Common myeloid progenitor, CD34-positive (primary cell): ENCODE data around the gene PAFAH1B2.

ENCODE experiments used
- CTCF ChIA-PET: fragments of 350-600 bp; sonication (Branson Sonifier 250); formaldehyde crosslinking; loops from one replicate; lab custom pipeline; 2021; ENCODE audit warnings: antibody characterized with exemption; lab: Charles Lee
- POLR2A ChIA-PET: fragments of 350-600 bp; sonication (Branson Sonifier 250); formaldehyde crosslinking; loops from one replicate; lab custom pipeline; 2021; ENCODE audit warnings: antibody characterized with exemption; lab: Charles Lee
- DNase-seq, 3 donors: peaks; one replicate each; pipeline versions ENCODE4 v3.0.0 to v3.0.0-alpha.2; 2013
- H3K27ac ChIP-seq, 2 experiments: 1 replicate in 1 of 2; 2 replicates in 1 of 2; pipeline ENCODE4 v1.7.0; 2013; ENCODE audit warnings: inconsistent platforms in 2 of 2, low read length in 2 of 2, mild to moderate bottlenecking in 2 of 2, low read depth in 1 of 2, moderate library complexity in 1 of 2; ENCODE audit not compliant: severe bottlenecking in 2 of 2, insufficient read depth in 1 of 2, poor library complexity in 1 of 2
- H3K27me3 ChIP-seq, 5 experiments: replicated peaks in 2 of 5; 1 replicate in 3 of 5; 2 replicates in 2 of 5; pipeline versions ENCODE4 v1.6.1 to v1.7.0; 2013; ENCODE audit warnings: low read length in 4 of 5, mild to moderate bottlenecking in 2 of 5, moderate library complexity in 2 of 5, inconsistent platforms in 1 of 5; ENCODE audit not compliant: insufficient read depth in 5 of 5, control insufficient read depth in 4 of 5
- H3K36me3 ChIP-seq, 4 experiments: 1 replicate in 2 of 4; 2 replicates in 2 of 4; pipeline versions ENCODE4 v1.6.1 to v1.7.0; 2013; ENCODE audit warnings: low read length in 3 of 4, control low read depth in 1 of 4, mild to moderate bottlenecking in 1 of 4; ENCODE audit not compliant: control insufficient read depth in 4 of 4, insufficient read depth in 4 of 4
- H3K4me1 ChIP-seq, 4 experiments: 1 replicate in 3 of 4; 2 replicates in 1 of 4; pipeline versions ENCODE4 v1.6.1 to v1.7.1; 2013; ENCODE audit warnings: low read length in 3 of 4, mild to moderate bottlenecking in 3 of 4, control low read depth in 1 of 4, inconsistent platforms in 1 of 4, moderate library complexity in 1 of 4; ENCODE audit not compliant: control insufficient read depth in 4 of 4, insufficient read depth in 4 of 4; ENCODE audit errors: control extremely low read depth in 1 of 4
- H3K4me3 ChIP-seq, 7 experiments: 1 replicate in 4 of 7; 2 replicates in 3 of 7; pipeline versions ENCODE4 v1.5.1 to v1.7.0; 2013; ENCODE audit warnings: mild to moderate bottlenecking in 7 of 7, low read length in 6 of 7, moderate library complexity in 6 of 7, inconsistent platforms in 2 of 7, low read depth in 2 of 7, control low read depth in 1 of 7; ENCODE audit not compliant: insufficient read depth in 4 of 7, control insufficient read depth in 1 of 7; ENCODE audit errors: extremely low read depth in 1 of 7
- H3K9me3 ChIP-seq, 5 experiments: 1 replicate in 4 of 5; 2 replicates in 1 of 5; pipeline versions ENCODE4 v1.6.1 to v1.7.1; 2013; ENCODE audit warnings: low read length in 4 of 5, mild to moderate bottlenecking in 2 of 5, inconsistent platforms in 1 of 5, low read depth in 1 of 5, moderate library complexity in 1 of 5; ENCODE audit not compliant: control insufficient read depth in 4 of 5, insufficient read depth in 2 of 5; ENCODE audit errors: control extremely low read depth in 1 of 5
- WGBS: methylation state at CpG from one replicate; pipeline ENCODE4 v1.1.5; 2013; ENCODE audit not compliant: insufficient coverage; 5-methylcytosine and 5-hydroxymethylcytosine counted together

Gene PAFAH1B2

GRCh38 chr11:117143390-117143789 lies 697 bp upstream of the PAFAH1B2 start:
- CTCF ChIA-PET = interaction anchor here (1.1 to 2.2 kb wide), 7 partner anchors 35 to 357 kb away, joined by 3 to 11 read pairs (median 3); partner anchors contain the start of gene SIDT2
- Histone ChIP-seq H3K27me3 (no peaks in the 10 kb centered on the region), H3K4me3 (peak overlapping the region in 6 of 7 experiments; percentile 88 to 99 (median 97)), H3K27ac (peak overlapping the region; percentile 88 to 91), H3K4me1 (peaks cover 12 to 21% (median 17%) of the 10 kb centered on the region in 4 experiments), H3K36me3 (peaks cover 0 to 17% (median 10%) of the 10 kb centered on the region in 4 experiments), H3K9me3 (no peaks in the 10 kb centered on the region)
- DNase-seq = peak; percentile 33 to 70 (median 63)
- 0% methylated on average over 3 of the region's 5 CpGs for WGBS
- POLR2A ChIA-PET = interaction anchor here (2.6 kb wide), 1 partner anchor 35 kb away, joined by 17 read pairs; the partner anchor contains the start of gene SIDT2

- H3K9me3 ChIP-seq = no peaks in the 10 kb centered on the region
- CTCF ChIA-PET = interaction anchor here (0.6 to 3.2 kb wide), 17 partner anchors 10 to 358 kb away, joined by 3 to 19 read pairs (median 3); partner anchors contain the start of gene SIDT2
- H3K4me3 ChIP-seq = peak overlapping the region; percentile 65 to 99 (median 96)
- peak overlapping the region; percentile 88 to 91 for H3K27ac ChIP-seq
- H3K4me1 ChIP-seq = peaks cover 12 to 21% (median 17%) of the 10 kb centered on the region in 4 experiments
- WGBS = 0% methylated on average over 39 of the region's 62 CpGs
- H3K36me3 ChIP-seq = peaks cover 0 to 24% (median 11%) of the 10 kb centered on the region in 4 experiments
- POLR2A ChIA-PET = interaction anchor here (0.6 to 2.6 kb wide), 3 partner anchors 20 to 34 kb away, joined by 3 to 17 read pairs (median 4); partner anchors contain the start of gene SIDT2
- peak; percentile 70 to 88 (median 85) for DNase-seq
- H3K27me3 ChIP-seq = no peaks in the 10 kb centered on the region
These were observed 648 bp downstream of the PAFAH1B2 start for GRCh38 chr11:117144477-117145392.

- Histone ChIP-seq H3K27ac (peak overlapping the region; percentile 88 to 91), H3K4me3 (peak overlapping the region; percentile 65 to 99 (median 96)), H3K9me3 (no peaks in the 10 kb centered on the region), H3K4me1 (peaks cover 12 to 21% (median 17%) of the 10 kb centered on the region in 4 experiments), H3K36me3 (peaks cover 0 to 29% (median 12%) of the 10 kb centered on the region in 4 experiments), H3K27me3 (no peaks in the 10 kb centered on the region)
- no CpG with 5 or more reads among the region's 5 CpGs for WGBS
- DNase-seq = peak; percentile 71 to 78 (median 74)
- ChIA-PET POLR2A (interaction anchor here (2.6 kb wide), 1 partner anchor 33 kb away, joined by 17 read pairs; the partner anchor contains the start of gene SIDT2), CTCF (interaction anchor here (0.6 to 3.2 kb wide), 13 partner anchors 9 to 871 kb away, joined by 3 to 19 read pairs (median 3); no protein-coding TSS in a partner anchor)
These were observed 1.3 kb downstream of the PAFAH1B2 start for GRCh38 chr11:117145393-117145761.

- POLR2A ChIA-PET = no interaction called here
- CTCF ChIA-PET = interaction anchor here (0.7 to 3.2 kb wide), 5 partner anchors 10 to 41 kb away, joined by 4 to 19 read pairs (median 5); no protein-coding TSS in a partner anchor
- H3K27ac ChIP-seq = peak overlapping the region in 1 of 2 experiments; percentile 91
- DNase-seq = no peak
- peaks cover 12 to 21% (median 17%) of the 10 kb centered on the region in 4 experiments for H3K4me1 ChIP-seq
- H3K9me3 ChIP-seq = no peaks in the 10 kb centered on the region
- WGBS = 98% methylated on average over 7 of the region's 10 CpGs
- no peaks in the 10 kb centered on the region for H3K27me3 ChIP-seq
- H3K4me3 ChIP-seq = peak overlapping the region in 2 of 7 experiments; percentile 88 to 99
- peaks cover 0 to 30% (median 13%) of the 10 kb centered on the region in 4 experiments for H3K36me3 ChIP-seq
These were observed 2.4 kb downstream of the PAFAH1B2 start for GRCh38 chr11:117146521-117146920.

DNA sequence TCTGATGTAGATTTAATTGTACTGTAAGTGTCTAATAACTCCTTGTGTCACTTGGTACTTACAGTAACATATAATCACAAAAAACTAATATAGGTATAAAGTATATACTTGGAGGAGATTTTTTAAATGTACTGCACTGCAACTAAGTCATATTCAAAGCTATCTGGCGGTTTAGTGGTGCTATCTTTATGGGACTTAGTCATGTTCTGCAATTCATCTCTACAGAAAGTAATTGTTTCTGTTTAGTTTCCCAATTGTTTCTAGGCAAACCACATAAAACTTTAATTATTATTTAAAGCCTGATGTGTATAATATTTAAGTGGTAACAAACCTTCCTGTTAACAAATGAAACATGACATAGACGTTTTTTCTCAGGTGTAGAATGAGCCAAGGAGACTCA lies 8.0 kb downstream of the PAFAH1B2 start:
- Histone ChIP-seq H3K9me3 (no peaks in the 10 kb centered on the region), H3K4me1 (peaks cover 0 to 5% (median under 1%) of the 10 kb centered on the region in 4 experiments), H3K27me3 (no peaks in the 10 kb centered on the region), H3K27ac (no peak overlapping the region), H3K36me3 (peaks cover 3 to 64% (median 24%) of the 10 kb centered on the region in 4 experiments), H3K4me3 (no peak overlapping the region)
- POLR2A ChIA-PET = no interaction called here
- CTCF ChIA-PET = interaction anchor here (1.0 to 1.4 kb wide), 2 partner anchors 27 to 29 kb away, joined by 3 read pairs; partner anchors contain the start of gene SIDT2
- no peak for DNase-seq
- 20% methylated on average over 1 of the region's 2 CpGs for WGBS

- Histone ChIP-seq H3K27ac (no peak overlapping the region), H3K27me3 (no peaks in the 10 kb centered on the region), H3K4me3 (no peak overlapping the region), H3K4me1 (no peaks in the 10 kb centered on the region), H3K9me3 (no peaks in the 10 kb centered on the region), H3K36me3 (peaks cover 7 to 55% (median 22%) of the 10 kb centered on the region in 4 experiments)
- CTCF ChIA-PET = interaction anchor here (1.0 to 1.3 kb wide), 2 partner anchors 9 to 12 kb away, joined by 3 to 7 read pairs; no protein-coding TSS in a partner anchor
- POLR2A ChIA-PET = no interaction called here
- DNase-seq = no peak
- WGBS = 100% methylated on average over 1 of the region's 5 CpGs
These were observed 10.4 kb downstream of the PAFAH1B2 start for GRCh38 chr11:117154468-117154867.
